CD14-positive monocyte (primary cell): ENCODE results near the gene BICDL1. TPM values are rescaled to one million over a fixed set of nuclear protein-coding genes. Genes with fewer than 3 reads are reported as not detected.

Experiments
- DNase-seq, 3 donors: peaks; one replicate each; pipeline ENCODE4 v3.0.0-alpha.2; 2011 to 2022
- H2AFZ ChIP-seq: 2 replicates; pipeline ENCODE4 v1.6.0; 2012; ENCODE audit warnings: mild to moderate bottlenecking, low read depth, low read length, inconsistent platforms; ENCODE audit not compliant: insufficient read depth, poor library complexity, severe bottlenecking
- H3K27ac ChIP-seq, 2 donors: 1 replicate in 1 of 2; 2 replicates in 1 of 2; pipeline ENCODE4 v1.5.1; 2012 to 2013; ENCODE audit warnings: low read length in 2 of 2, control low read depth in 1 of 2, inconsistent platforms in 1 of 2, low read depth in 1 of 2, mild to moderate bottlenecking in 1 of 2
- H3K27me3 ChIP-seq, 2 donors: one replicate each; pipeline versions ENCODE4 v1.6.0 to v1.6.1; 2011 to 2013; ENCODE audit warnings: low read length in 2 of 2; ENCODE audit not compliant: control insufficient read depth in 2 of 2, insufficient read depth in 2 of 2
- H3K36me3 ChIP-seq, 2 donors: replicated peaks in 1 of 2; 1 replicate in 1 of 2; 2 replicates in 1 of 2; pipeline versions ENCODE4 v1.5.1 to v1.6.1; 2012 to 2013; ENCODE audit warnings: low read length in 2 of 2, control low read depth in 1 of 2, inconsistent platforms in 1 of 2, mild to moderate bottlenecking in 1 of 2; ENCODE audit not compliant: insufficient read depth in 2 of 2, control insufficient read depth in 1 of 2
- H3K4me1 ChIP-seq, 2 donors: 1 replicate in 1 of 2; 2 replicates in 1 of 2; pipeline versions ENCODE4 v1.5.1 to v1.6.1; 2012 to 2013; ENCODE audit warnings: low read length in 2 of 2, control low read depth in 1 of 2, inconsistent platforms in 1 of 2, mild to moderate bottlenecking in 1 of 2, moderate library complexity in 1 of 2; ENCODE audit not compliant: insufficient read depth in 2 of 2, control insufficient read depth in 1 of 2
- H3K4me2 ChIP-seq: replicated peaks from 2 replicates; pipeline ENCODE3; 2012; ENCODE audit warnings: low read length, moderate library complexity, mild to moderate bottlenecking; ENCODE audit not compliant: poor library complexity, severe bottlenecking; ENCODE audit errors: extremely low read depth
- H3K4me3 ChIP-seq, 3 experiments: fragments of 200-600 bp in 1 of 3; sonication (generic) in 1 of 3; replicated peaks in 1 of 3; 1 replicate in 2 of 3; 2 replicates in 1 of 3; pipeline ENCODE4 v1.5.1; 2011 to 2013; ENCODE audit warnings: low read length in 3 of 3, mild to moderate bottlenecking in 3 of 3, control low read depth in 2 of 3, low read depth in 2 of 3, inconsistent platforms in 1 of 3, moderate library complexity in 1 of 3
- H3K79me2 ChIP-seq: 2 replicates; pipeline ENCODE4 v1.6.0; 2012; ENCODE audit warnings: mild to moderate bottlenecking, control low read depth, inconsistent platforms, low read length, moderate library complexity; ENCODE audit not compliant: insufficient read depth
- H3K9ac ChIP-seq: 2 replicates; pipeline ENCODE4 v1.6.0; 2017; ENCODE audit warnings: low read length, mild to moderate bottlenecking; ENCODE audit not compliant: insufficient read depth, poor library complexity, severe bottlenecking
- H3K9me3 ChIP-seq, 2 donors: replicated peaks in 1 of 2; 1 replicate in 1 of 2; 2 replicates in 1 of 2; pipeline versions ENCODE4 v1.5.1 to v1.6.1; 2012 to 2013; ENCODE audit warnings: low read length in 2 of 2, control low read depth in 1 of 2; ENCODE audit not compliant: control insufficient read depth in 1 of 2, insufficient read depth in 1 of 2
- H4K20me1 ChIP-seq: 2 replicates; pipeline ENCODE4 v1.6.0; 2012; ENCODE audit warnings: mild to moderate bottlenecking, low read length, control low read depth, moderate library complexity; ENCODE audit not compliant: insufficient read depth
- H3K27ac Mint-ChIP-seq, 7 donors: one replicate each; pipeline ENCODE4 v1.8.0; 2020; ENCODE audit warnings: mild to moderate bottlenecking in 7 of 7, mixed read lengths in 7 of 7, moderate library complexity in 6 of 7, inconsistent platforms in 2 of 7
- H3K27me3 Mint-ChIP-seq, 3 donors: one replicate each; pipeline ENCODE4 v1.8.0; 2021 to 2022; ENCODE audit warnings: low read depth in 3 of 3, mild to moderate bottlenecking in 3 of 3, mixed read lengths in 3 of 3, moderate library complexity in 3 of 3, inconsistent platforms in 1 of 3
- H3K36me3 Mint-ChIP-seq, 2 donors: one replicate each; pipeline ENCODE4 v1.8.0; 2020; ENCODE audit warnings: mixed read lengths in 2 of 2, inconsistent platforms in 1 of 2, mild to moderate bottlenecking in 1 of 2
- H3K4me1 Mint-ChIP-seq: one replicate; pipeline ENCODE4 v1.8.0; 2020; ENCODE audit warnings: mild to moderate bottlenecking, mixed read lengths
- H3K4me3 Mint-ChIP-seq, 2 donors: one replicate each; pipeline ENCODE4 v1.8.0; 2020; ENCODE audit warnings: mild to moderate bottlenecking in 2 of 2, mixed read lengths in 2 of 2, moderate library complexity in 1 of 2
- H3K9me3 Mint-ChIP-seq, 7 donors: one replicate each; pipeline ENCODE4 v1.8.0; 2020 to 2022; ENCODE audit warnings: mixed read lengths in 7 of 7, mild to moderate bottlenecking in 6 of 7, moderate library complexity in 6 of 7, inconsistent platforms in 2 of 7
- CTCF ChIP-seq: fragments of 200-600 bp; IDR thresholded peaks from one replicate; pipeline ENCODE4 v1.8.0; 2022; ENCODE audit warnings: antibody characterized with exemption, mild to moderate bottlenecking
- WGBS: methylation state at CpG from one replicate; pipeline ENCODE4 v1.1.5; 2013; ENCODE audit warnings: missing lambda C conversion rate; ENCODE audit not compliant: insufficient coverage; 5-methylcytosine and 5-hydroxymethylcytosine counted together
- intact Hi-C, 2 donors: fragments of 100-400 bp; cut with micrococcal nuclease; formaldehyde crosslinking; loops; one replicate each; pipeline versions ENCODE4 v1.15.0 to v1.15.1; 2023
- polyA plus RNA-seq, 3 donors: library from polyadenylated mRNA; depleted of rRNA in 1 of 3; unstranded in 2 of 3; stranded (reverse) in 1 of 3; fragments of 300-500 nt in 2 of 3; fragments of >200 nt in 1 of 3; fragmentation: Illumina TruSeq in 2 of 3; gene quantifications; 1 replicate in 2 of 3; 2 replicates in 1 of 3; pipeline ENCODE4 v1.2.3, GENCODE V29; 2012 to 2021

Gene BICDL1
- polyA plus RNA-seq, 3 donors: 0.13 TPM; not detected in 2

- no peak overlapping the region for H3K27ac ChIP-seq
- no peak overlapping the region for H3K9ac ChIP-seq
- H3K4me3 Mint-ChIP-seq: no peak overlapping the region
- H3K4me3 ChIP-seq: no peak overlapping the region
- H3K9me3 ChIP-seq: no peaks in the 10 kb centered on the region
- no peaks in the 10 kb centered on the region for H3K36me3 ChIP-seq
- no peaks in the 10 kb centered on the region for H3K4me1 Mint-ChIP-seq
- H3K79me2 ChIP-seq: no peaks in the 10 kb centered on the region
- H3K27ac Mint-ChIP-seq: no peak overlapping the region
- no CpG with 5 or more reads among the region's 5 CpGs for WGBS
- H4K20me1 ChIP-seq: no peaks in the 10 kb centered on the region
- no peaks in the 10 kb centered on the region for H3K27me3 ChIP-seq
- peaks cover 5 to 15% (median 13%) of the 10 kb centered on the region in 3 donors for H3K27me3 Mint-ChIP-seq
- peaks cover 0 to 2% (median 0%) of the 10 kb centered on the region in 7 donors for H3K9me3 Mint-ChIP-seq
- no peak overlapping the region for H2AFZ ChIP-seq
- H3K4me1 ChIP-seq: no peaks in the 10 kb centered on the region
- H3K36me3 Mint-ChIP-seq: no peaks in the 10 kb centered on the region
- DNase-seq: no peak
- no peak for TF ChIP-seq CTCF
- intact Hi-C loops: no loop called here
- no peak overlapping the region for H3K4me2 ChIP-seq
Observed at GRCh38 chr12:120069278-120069677, 80.2 kb downstream of the BICDL1 start.

GRCh38 chr12:120071493-120072020, 82.5 kb downstream of the BICDL1 start:
- no peaks in the 10 kb centered on the region for H3K79me2 ChIP-seq
- H3K27me3 ChIP-seq: no peaks in the 10 kb centered on the region
- no peak for TF ChIP-seq CTCF
- H3K36me3 ChIP-seq: no peaks in the 10 kb centered on the region
- intact Hi-C loops: no loop called here
- H3K27me3 Mint-ChIP-seq: peaks cover 3 to 9% (median 9%) of the 10 kb centered on the region in 3 donors
- H3K9me3 ChIP-seq: no peaks in the 10 kb centered on the region
- WGBS: 93% methylated on average over 6 of the region's 6 CpGs
- H3K4me1 Mint-ChIP-seq: peaks cover 7% of the 10 kb centered on the region
- no peak overlapping the region for H3K4me3 ChIP-seq
- no peak overlapping the region for H3K9ac ChIP-seq
- no peak overlapping the region for H3K27ac ChIP-seq
- H3K27ac Mint-ChIP-seq: no peak overlapping the region
- no peak overlapping the region for H3K4me2 ChIP-seq
- DNase-seq: no peak
- no peak overlapping the region for H3K4me3 Mint-ChIP-seq
- no peaks in the 10 kb centered on the region for H3K36me3 Mint-ChIP-seq
- no peaks in the 10 kb centered on the region for H4K20me1 ChIP-seq
- H2AFZ ChIP-seq: no peak overlapping the region
- peaks cover 0 to 2% (median 0%) of the 10 kb centered on the region in 7 donors for H3K9me3 Mint-ChIP-seq
- H3K4me1 ChIP-seq: peaks cover 0 to 3% of the 10 kb centered on the region in 2 donors
